GM18520 (cell line): ENCODE measurements around the gene MAML3.
A peak's percentile ranks its signal among the peaks of the same experiment; 100 is the strongest.

Experiments
- ATAC-seq: cut with Tn5 transposase; IDR thresholded peaks from one replicate; pipeline ENCODE4 v1.9.1; 2021; ENCODE audit not compliant: unreplicated experiment

The MAML3 gene

GRCh38 chr4:139876337-139876941 lies 277.5 kb downstream of the MAML3 start:
- no peak for ATAC-seq

- ATAC-seq: no peak
These were observed 278.6 kb downstream of the MAML3 start for GRCh38 chr4:139875411-139875825.

DNA sequence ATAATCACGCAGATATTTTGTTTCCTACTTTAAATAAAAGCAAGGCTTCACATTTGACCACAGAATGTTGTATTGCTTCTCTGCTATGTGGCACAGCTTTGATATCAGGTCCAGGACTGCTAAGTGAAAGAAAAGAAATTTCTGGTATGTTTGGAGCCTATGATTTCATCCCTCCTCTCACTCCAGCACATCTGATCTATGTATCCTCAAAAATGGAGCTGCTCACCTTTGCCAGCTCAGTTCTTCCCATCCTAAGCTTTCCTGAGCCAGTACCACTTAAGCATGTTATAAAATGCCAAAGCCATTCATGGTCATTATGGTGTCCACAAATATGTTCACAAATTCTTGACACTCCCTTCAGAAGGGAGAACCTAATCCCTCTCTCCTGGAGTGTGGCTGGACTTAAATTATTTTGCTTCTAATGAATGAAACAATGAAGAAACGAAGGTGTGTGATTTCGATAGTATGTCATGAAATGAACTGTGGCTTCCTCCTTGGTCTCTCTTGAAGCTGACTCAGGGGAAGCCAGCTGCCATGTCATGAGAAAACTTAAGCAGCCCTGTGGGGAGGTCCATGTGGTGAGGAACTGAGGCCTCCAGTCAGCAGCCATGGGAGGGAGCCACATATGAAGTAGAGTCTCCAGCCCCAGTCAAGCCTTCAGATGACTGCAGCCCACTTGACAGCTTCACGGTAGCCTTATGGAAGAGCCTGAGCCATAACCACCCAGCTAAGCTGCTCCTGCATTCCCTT lies 280.7 kb downstream of the MAML3 start:
- ATAC-seq: no peak

DNA sequence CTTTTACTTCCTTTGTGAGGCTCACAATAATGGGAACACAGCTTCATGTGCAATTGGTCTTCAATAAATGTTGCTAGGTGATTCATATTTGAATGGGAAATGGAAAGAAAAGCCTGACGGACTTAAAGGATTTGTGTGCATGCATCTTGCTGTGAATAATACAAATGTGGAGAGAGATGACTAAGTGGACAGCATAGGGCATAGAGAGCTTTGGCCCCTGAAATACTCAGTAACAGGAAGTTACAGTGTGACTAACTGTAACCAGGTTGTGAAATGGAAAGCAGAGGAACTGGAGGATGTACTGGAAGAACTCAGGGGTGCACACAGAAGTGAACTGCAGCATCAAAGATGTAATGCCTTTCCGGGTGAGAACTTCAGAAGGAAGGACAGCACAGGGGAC lies 281.7 kb downstream of the MAML3 start:
- peak; percentile 67 for ATAC-seq

- ATAC-seq: no peak
These were observed 284.2 kb downstream of the MAML3 start for GRCh38 chr4:139869810-139870209.

GRCh38 chr4:139866276-139866962 lies 287.6 kb downstream of the MAML3 start:
- ATAC-seq: no peak

DNA sequence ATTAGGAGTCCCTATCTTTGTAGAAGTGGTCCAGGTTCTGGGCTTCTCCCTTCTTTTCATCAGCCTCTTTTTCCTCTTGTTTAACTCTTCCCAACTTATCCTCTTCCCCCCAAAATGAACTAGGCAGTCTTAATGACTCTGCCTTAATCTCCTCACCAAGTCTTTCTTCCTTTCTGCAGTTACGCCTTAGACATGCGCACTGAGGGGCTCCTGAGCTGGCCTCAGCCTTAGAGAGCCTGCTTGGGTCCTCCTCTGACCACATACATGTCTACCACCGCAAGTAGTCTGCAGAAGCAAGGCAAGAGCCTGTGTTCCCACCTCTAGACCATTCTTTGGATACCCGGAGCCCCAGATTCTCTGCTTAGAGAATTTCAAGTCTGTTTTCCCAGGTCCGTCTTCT lies 288.4 kb downstream of the MAML3 start:
- no peak for ATAC-seq

GRCh38 chr4:139863531-139863930 lies 290.5 kb downstream of the MAML3 start:
- no peak for ATAC-seq

DNA sequence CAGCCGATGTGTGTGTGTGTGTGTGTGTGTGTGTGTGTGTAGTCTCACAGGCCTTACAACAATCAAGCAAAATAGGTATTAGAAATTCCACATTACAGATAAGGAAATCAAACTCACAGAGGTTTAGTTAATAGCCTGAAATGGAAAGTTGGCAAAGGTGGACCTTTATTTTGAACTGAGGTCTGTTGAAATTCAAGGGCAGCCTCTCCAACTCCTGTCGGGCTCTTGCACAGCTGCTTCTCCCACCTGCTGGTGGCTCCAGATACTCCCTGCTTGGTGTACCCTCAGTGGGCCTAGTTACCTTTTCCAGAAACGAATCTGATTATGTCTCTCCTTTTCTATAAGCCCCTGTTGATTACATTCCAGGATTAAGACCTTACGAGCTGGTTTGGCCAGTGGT lies 292.5 kb downstream of the MAML3 start:
- ATAC-seq: no peak

- no peak for ATAC-seq
These were observed 293.5 kb downstream of the MAML3 start for GRCh38 chr4:139860435-139861024.

DNA sequence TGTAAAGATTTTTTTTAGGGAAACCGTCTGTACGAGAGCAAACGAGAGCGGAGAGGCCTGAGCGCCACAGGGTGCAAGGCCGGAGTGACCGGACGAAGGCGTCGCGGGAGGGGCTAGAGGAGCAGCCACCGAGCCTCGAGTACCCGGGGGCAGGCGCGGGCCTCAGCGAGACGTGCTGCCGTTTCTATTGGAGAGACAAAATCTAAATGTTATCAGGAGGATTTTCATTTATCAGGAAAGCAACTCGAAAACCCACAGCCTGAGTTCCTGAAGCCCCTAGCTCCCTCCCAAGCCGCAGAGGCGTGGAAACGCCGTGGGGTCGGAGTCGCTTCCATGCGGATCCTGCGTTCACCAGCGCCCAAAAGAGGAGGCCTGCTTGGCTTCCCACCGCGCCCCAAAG lies 294.1 kb downstream of the MAML3 start:
- ATAC-seq: no peak

- ATAC-seq: peak; percentile 99
These were observed 295.4 kb downstream of the MAML3 start for GRCh38 chr4:139858436-139859205.

- ATAC-seq: no peak
These were observed 296.0 kb downstream of the MAML3 start for GRCh38 chr4:139857977-139858376.

DNA sequence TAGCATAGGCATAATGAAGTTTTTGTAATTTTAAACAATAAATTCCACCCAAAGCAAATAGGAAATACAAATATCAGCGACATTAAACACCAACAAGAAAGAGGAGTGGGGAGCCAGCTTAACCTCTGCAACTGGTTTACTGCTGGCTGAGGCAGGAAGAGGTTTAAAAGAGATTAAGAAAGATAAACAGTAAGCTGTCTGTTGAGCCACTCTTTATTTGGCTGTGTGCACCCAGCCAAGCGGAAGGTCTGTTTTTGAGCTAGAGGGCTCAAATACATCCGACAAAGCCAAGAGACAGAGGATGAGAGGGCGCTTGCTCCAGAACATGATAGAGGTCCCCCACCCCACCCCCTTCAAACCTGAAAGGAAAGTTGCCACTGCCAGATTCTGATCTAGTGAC lies 297.0 kb downstream of the MAML3 start:
- ATAC-seq: no peak

GRCh38 chr4:139854668-139855403 lies 299.1 kb downstream of the MAML3 start:
- no peak for ATAC-seq

GRCh38 chr4:139853309-139853708 lies 300.7 kb downstream of the MAML3 start:
- no peak for ATAC-seq

DNA sequence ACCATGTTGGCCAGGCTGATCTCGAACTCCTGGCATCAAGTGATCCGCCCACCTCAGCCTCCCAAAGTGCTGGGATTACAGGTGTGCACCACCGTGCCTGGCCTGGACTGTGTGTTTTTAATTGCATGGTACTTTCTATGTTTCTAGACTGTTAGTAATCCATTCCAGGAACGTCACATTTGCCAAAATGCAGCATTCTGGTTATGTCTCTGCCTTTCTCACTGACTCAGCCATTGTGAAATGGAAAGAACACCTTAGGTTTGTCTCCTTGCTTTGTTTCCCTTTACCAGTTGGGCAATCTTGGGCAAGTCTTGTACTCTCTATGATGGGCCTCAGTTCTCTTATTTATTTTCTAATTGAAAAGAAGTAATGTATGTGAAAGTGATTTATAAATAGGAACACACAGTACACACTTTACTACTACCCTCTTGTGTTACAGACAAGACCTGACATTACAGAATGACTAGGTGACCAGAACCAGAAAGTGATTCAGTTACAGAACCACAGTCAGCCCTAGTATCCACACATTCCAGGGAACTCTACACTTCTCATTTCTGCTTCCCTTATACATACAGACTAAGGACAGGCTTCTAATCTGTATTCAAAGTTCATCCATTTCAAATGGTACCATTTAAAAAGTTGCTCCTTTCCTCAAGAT lies 301.2 kb downstream of the MAML3 start:
- ATAC-seq: no peak

- ATAC-seq: no peak
These were observed 302.3 kb downstream of the MAML3 start for GRCh38 chr4:139851639-139852038.

DNA sequence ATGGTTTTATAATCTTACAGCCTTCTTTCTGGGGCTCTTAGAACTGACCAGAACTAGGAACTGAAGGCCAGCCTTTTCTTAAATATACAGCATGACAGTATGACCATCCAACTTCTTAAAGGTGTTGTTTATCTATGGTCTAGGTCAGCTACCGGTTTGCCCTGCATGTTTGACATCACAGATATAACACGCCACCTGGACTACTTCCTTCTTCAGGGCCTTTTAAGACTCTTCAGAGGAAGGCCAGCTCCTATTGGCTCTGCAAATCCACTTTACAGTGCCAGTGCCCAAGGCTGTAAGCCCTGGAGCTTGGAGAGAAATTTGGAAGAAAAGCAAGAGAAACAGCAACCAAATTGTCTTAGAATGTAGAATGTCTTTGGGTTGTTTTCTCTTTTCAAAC lies 302.9 kb downstream of the MAML3 start:
- no peak for ATAC-seq

DNA sequence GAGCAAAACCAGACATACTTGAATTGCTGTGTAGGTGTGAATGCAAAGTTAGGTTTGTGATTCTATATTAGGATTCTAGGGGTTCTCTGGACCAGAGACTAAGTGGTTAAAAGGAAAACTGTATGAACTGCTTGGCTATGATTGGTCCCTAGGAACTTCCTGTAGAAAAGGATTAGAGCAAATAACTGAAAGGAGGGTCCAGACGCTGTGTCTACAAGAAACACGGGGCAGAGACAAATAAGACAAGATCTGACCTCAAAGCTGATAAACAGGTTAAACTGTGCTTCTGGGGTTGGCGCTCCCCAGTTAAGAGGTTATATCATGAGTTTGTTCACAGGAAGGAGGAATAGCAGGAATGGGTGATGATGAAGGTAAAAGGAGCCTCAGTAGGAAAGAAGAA lies 304.8 kb downstream of the MAML3 start:
- no peak for ATAC-seq
